Ascending aorta (tissue), 2 donors: ENCODE data around the gene TLCD1. TPM values are rescaled to one million over a fixed set of nuclear protein-coding genes. Genes with fewer than 3 reads are reported as not detected.
"Not testable (repeated sequence)": the region's sequence is repeated elsewhere in the genome, so short reads cannot be mapped to it uniquely, and the experiment has no call there.

Source experiments
- DNase-seq, 2 donors: peaks; one replicate each; pipeline ENCODE4 v3.0.0-alpha.2; 2019; ENCODE audit warnings: low spot score in 2 of 2
- H3K27ac ChIP-seq, 2 donors: fragments of 200-600 bp; sonication (generic); one replicate each; pipeline ENCODE4 v1.5.1; 2016 to 2017; ENCODE audit warnings: mild to moderate bottlenecking in 1 of 2
- H3K27me3 ChIP-seq: fragments of 200-600 bp; sonication (generic); one replicate; pipeline ENCODE4 v1.5.1; 2017
- H3K36me3 ChIP-seq, 2 donors: fragments of 200-600 bp; sonication (generic); one replicate each; pipeline ENCODE4 v1.5.1; 2016
- H3K4me1 ChIP-seq, 2 donors: fragments of 200-600 bp; sonication (generic); one replicate each; pipeline ENCODE4 v1.5.1; 2016 to 2017; ENCODE audit warnings: mild to moderate bottlenecking in 1 of 2
- H3K4me3 ChIP-seq, 2 donors: fragments of 200-600 bp; sonication (generic); one replicate each; pipeline ENCODE4 v1.5.1; 2016 to 2017; ENCODE audit warnings: mild to moderate bottlenecking in 1 of 2
- H3K9me3 ChIP-seq, 2 donors: fragments of 200-600 bp; sonication (generic); one replicate each; pipeline ENCODE4 v1.5.1; 2016
- intact Hi-C: fragments of 100-400 bp; cut with DNase I; formaldehyde crosslinking; loops from one replicate; pipeline ENCODE4 v1.15.1; 2023
- total RNA-seq: library from RNA; depleted of rRNA; stranded (reverse); fragments of >200 nt; gene quantifications from one replicate; pipeline ENCODE4 v1.1.0, GENCODE V29; 2016
- TF ChIP-seq, protein P1 (sequence below), 3 experiments: fragments of 200-600 bp in 2 of 3; fragments of 450-650 bp in 1 of 3; sonication (generic) in 2 of 3; IDR thresholded peaks; one replicate each; pipeline ENCODE4 v1.5.1; 2016 to 2019; ENCODE audit warnings: antibody characterized with exemption in 3 of 3, mild to moderate bottlenecking in 1 of 3, moderate library complexity in 1 of 3

TLCD1 gene
- total RNA-seq, 1 donor from 2014 or later = not detected

DNA sequence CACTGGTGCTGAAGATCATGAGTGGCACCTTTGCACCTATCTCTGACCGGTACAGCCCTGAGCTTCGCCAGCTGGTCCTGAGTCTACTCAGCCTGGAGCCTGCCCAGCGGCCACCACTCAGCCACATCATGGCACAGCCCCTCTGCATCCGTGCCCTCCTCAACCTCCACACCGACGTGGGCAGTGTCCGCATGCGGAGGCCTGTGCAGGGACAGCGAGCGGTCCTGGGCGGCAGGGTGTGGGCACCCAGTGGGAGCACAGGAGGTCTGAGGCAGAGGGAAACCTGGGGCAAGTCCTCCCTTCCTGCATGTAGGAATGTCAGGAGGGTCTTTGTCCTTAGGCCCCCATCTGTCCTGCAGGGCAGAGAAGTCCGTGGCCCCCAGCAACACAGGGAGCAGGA lies 11.3 kb upstream of the TLCD1 start:
- H3K36me3 ChIP-seq = no peaks in the 10 kb centered on the region
- intact Hi-C loops = no loop called here
- H3K9me3 ChIP-seq = no peaks in the 10 kb centered on the region
- no peak for DNase-seq
- H3K4me3 ChIP-seq = no peak overlapping the region
- no peaks in the 10 kb centered on the region for H3K27me3 ChIP-seq
- TF ChIP-seq, protein P1, sequence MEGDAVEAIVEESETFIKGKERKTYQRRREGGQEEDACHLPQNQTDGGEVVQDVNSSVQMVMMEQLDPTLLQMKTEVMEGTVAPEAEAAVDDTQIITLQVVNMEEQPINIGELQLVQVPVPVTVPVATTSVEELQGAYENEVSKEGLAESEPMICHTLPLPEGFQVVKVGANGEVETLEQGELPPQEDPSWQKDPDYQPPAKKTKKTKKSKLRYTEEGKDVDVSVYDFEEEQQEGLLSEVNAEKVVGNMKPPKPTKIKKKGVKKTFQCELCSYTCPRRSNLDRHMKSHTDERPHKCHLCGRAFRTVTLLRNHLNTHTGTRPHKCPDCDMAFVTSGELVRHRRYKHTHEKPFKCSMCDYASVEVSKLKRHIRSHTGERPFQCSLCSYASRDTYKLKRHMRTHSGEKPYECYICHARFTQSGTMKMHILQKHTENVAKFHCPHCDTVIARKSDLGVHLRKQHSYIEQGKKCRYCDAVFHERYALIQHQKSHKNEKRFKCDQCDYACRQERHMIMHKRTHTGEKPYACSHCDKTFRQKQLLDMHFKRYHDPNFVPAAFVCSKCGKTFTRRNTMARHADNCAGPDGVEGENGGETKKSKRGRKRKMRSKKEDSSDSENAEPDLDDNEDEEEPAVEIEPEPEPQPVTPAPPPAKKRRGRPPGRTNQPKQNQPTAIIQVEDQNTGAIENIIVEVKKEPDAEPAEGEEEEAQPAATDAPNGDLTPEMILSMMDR (IDR thresholded peaks at IDR 0.05) = no peak
- no peak overlapping the region for H3K27ac ChIP-seq
- no peaks in the 10 kb centered on the region for H3K4me1 ChIP-seq

DNA sequence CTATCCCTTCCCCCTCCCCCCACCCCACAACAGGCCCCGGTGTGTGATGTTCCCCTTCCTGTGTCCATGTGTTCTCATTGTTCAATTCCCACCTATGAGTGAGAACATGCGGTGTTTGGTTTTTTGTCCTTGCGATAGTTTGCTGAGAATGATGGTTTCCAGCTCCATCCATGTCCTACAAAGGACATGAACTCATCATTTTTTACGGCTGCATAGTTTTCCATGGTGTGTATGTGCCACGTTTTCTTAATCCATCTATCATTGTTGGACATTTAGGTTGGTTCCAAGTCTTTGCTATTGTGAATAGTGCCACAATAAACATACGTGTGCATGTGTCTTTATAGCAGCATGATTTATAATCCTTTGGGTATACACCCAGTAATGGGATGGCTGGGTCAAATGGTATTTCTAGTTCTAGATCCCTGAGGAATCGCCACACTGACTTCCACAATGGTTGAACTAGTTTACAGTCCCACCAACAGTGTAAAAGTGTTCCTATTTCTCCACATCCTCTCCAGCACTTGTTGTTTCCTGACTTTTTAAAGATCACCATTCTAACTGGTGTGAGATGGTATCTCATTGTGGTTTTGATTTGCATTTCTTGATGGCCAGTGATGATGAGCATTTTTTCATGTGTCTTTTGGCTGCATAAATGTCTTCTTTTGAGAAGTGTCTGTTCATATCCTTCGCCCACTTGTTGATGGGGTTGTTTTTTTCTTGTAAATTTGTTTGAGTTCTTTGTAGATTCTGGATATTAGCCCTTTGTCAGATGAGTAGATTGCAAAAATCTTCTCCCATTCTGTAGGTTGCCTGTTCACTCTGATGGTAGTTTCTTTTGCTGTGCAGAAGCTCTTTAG lies 10.1 kb upstream of the TLCD1 start:
- H3K4me3 ChIP-seq, H3K27me3 ChIP-seq, H3K9me3 ChIP-seq, H3K27ac ChIP-seq, H3K4me1 ChIP-seq, H3K36me3 ChIP-seq, DNase-seq, intact Hi-C loops: not testable (repeated sequence)

DNA sequence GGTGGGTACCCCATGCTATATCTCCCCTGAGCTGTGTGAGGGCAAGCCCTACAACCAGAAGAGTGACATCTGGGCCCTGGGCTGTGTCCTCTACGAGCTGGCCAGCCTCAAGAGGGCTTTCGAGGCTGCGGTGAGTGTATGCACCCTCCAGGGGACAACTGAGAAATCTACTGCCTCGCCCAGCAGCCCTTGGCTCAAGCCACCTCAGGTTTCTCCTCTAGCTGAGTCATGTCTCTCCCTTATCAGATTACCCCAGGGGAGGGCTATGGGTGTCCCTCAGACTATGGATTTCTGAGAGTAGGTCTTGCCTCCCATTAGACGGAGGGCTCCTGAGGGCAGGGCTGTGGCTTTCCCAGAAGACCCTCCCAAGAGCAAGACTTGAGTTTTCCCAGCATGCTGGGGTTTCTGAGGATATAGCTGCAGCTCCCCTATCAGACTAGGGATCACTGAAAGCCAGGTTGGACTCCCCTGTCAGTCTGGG lies 9.2 kb upstream of the TLCD1 start:
- Histone ChIP-seq H3K4me1 (no peaks in the 10 kb centered on the region), H3K27me3 (no peaks in the 10 kb centered on the region), H3K36me3 (no peaks in the 10 kb centered on the region), H3K27ac (no peak overlapping the region), H3K4me3 (no peak overlapping the region), H3K9me3 (no peaks in the 10 kb centered on the region)
- no peak for DNase-seq
- intact Hi-C loops = no loop called here
- TF ChIP-seq, protein P1 (IDR thresholded peaks at IDR 0.05) = no peak

DNA sequence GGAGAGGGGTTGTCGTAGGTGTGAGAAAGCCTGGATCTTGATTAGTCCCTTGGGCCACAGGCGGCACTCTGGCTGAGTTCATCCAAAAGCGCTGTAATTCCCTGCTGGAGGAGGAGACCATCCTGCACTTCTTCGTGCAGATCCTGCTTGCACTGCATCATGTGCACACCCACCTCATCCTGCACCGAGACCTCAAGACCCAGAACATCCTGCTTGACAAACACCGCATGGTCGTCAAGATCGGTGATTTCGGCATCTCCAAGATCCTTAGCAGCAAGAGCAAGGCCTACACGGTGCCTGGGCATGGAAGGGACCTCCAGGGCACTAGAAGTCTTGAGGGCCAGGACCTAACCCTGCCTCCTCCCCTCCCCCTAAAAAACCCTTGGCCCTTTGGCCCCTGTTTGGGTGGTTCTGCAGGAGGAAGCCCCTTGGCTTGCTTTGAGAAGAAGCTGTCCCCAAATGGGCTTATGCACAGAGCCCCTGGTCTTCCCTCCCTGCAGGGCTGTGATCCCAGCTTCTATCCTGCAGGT lies 8.7 kb upstream of the TLCD1 start:
- Histone ChIP-seq H3K36me3 (no peaks in the 10 kb centered on the region), H3K27me3 (no peaks in the 10 kb centered on the region), H3K9me3 (no peaks in the 10 kb centered on the region), H3K27ac (no peak overlapping the region), H3K4me3 (no peak overlapping the region), H3K4me1 (no peaks in the 10 kb centered on the region)
- intact Hi-C loops = no loop called here
- no peak for DNase-seq
- TF ChIP-seq, protein P1 (IDR thresholded peaks at IDR 0.05) = no peak

DNA sequence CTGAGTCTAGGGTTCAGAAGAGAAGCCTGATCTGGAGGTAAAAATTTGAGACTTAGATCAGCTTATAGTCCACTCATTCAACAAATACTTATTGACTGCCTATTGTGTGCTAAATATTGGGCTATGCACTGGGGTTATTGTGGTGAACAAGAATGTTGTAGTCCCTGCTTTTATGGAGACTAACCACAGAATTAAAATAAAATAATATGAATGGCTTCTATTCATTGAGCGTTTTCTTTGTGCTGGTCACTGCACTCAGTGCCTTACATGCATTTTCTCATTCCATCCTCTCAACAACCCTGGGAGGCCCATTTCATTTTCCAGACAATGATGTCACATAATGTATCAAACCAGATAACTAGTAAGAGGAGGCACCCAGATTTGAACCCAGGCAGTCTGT lies 7.3 kb upstream of the TLCD1 start:
- no peak for DNase-seq
- no peaks in the 10 kb centered on the region for H3K9me3 ChIP-seq
- H3K4me3 ChIP-seq = no peak overlapping the region
- TF ChIP-seq, protein P1 (IDR thresholded peaks at IDR 0.05) = no peak
- no peaks in the 10 kb centered on the region for H3K27me3 ChIP-seq
- H3K27ac ChIP-seq = no peak overlapping the region
- intact Hi-C loops = no loop called here
- H3K36me3 ChIP-seq = no peaks in the 10 kb centered on the region
- no peaks in the 10 kb centered on the region for H3K4me1 ChIP-seq

DNA sequence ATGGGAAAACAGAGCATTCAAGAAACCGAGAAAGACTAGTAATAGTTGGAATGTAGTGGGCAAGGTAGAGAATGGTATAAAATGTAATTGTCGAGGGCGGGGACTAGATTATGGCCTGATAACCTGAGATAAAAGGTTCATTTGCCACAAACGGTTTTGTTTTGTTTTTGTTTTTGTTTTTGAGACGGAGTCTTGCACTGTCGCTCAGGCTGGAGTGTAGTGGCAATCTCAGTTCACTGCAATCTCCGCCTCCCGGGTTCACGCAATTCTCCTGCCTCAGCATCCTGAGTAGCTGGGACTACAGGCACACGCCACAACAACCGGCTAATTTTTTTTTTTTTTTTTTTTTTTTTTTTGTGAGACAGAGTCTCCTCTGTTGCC lies 3.9 kb upstream of the TLCD1 start:
- Histone ChIP-seq H3K4me1 (peaks cover 13 to 15% of the 10 kb centered on the region in 2 donors), H3K9me3 (no peaks in the 10 kb centered on the region), H3K4me3 (no peak overlapping the region), H3K27me3 (no peaks in the 10 kb centered on the region), H3K36me3 (no peaks in the 10 kb centered on the region), H3K27ac (peak overlapping the region in 1 of 2 donors; percentile 95)
- intact Hi-C loops = loop anchor here (5.0 to 10.0 kb wide), 3 partner anchors 32 to 385 kb away; partner anchors contain the start of gene FLOT2
- no peak for DNase-seq
- TF ChIP-seq, protein P1 (IDR thresholded peaks at IDR 0.05) = no peak
